CD14-positive monocyte (primary cell): ENCODE data around the gene TOR1A. TPM values are rescaled to one million over a fixed set of nuclear protein-coding genes. Genes with fewer than 3 reads are reported as not detected.
A peak's percentile ranks its signal among the peaks of the same experiment; 100 is the strongest.

ENCODE experiments used
- DNase-seq, 3 donors: peaks; one replicate each; pipeline ENCODE4 v3.0.0-alpha.2; 2011 to 2022
- H2AFZ ChIP-seq: 2 replicates; pipeline ENCODE4 v1.6.0; 2012; ENCODE audit warnings: mild to moderate bottlenecking, low read depth, low read length, inconsistent platforms; ENCODE audit not compliant: insufficient read depth, poor library complexity, severe bottlenecking
- H3K27ac ChIP-seq, 2 donors: 1 replicate in 1 of 2; 2 replicates in 1 of 2; pipeline ENCODE4 v1.5.1; 2012 to 2013; ENCODE audit warnings: low read length in 2 of 2, control low read depth in 1 of 2, inconsistent platforms in 1 of 2, low read depth in 1 of 2, mild to moderate bottlenecking in 1 of 2
- H3K27me3 ChIP-seq, 2 donors: one replicate each; pipeline versions ENCODE4 v1.6.0 to v1.6.1; 2011 to 2013; ENCODE audit warnings: low read length in 2 of 2; ENCODE audit not compliant: control insufficient read depth in 2 of 2, insufficient read depth in 2 of 2
- H3K36me3 ChIP-seq, 2 donors: replicated peaks in 1 of 2; 1 replicate in 1 of 2; 2 replicates in 1 of 2; pipeline versions ENCODE4 v1.5.1 to v1.6.1; 2012 to 2013; ENCODE audit warnings: low read length in 2 of 2, control low read depth in 1 of 2, inconsistent platforms in 1 of 2, mild to moderate bottlenecking in 1 of 2; ENCODE audit not compliant: insufficient read depth in 2 of 2, control insufficient read depth in 1 of 2
- H3K4me1 ChIP-seq, 2 donors: 1 replicate in 1 of 2; 2 replicates in 1 of 2; pipeline versions ENCODE4 v1.5.1 to v1.6.1; 2012 to 2013; ENCODE audit warnings: low read length in 2 of 2, control low read depth in 1 of 2, inconsistent platforms in 1 of 2, mild to moderate bottlenecking in 1 of 2, moderate library complexity in 1 of 2; ENCODE audit not compliant: insufficient read depth in 2 of 2, control insufficient read depth in 1 of 2
- H3K4me2 ChIP-seq: replicated peaks from 2 replicates; pipeline ENCODE3; 2012; ENCODE audit warnings: low read length, moderate library complexity, mild to moderate bottlenecking; ENCODE audit not compliant: poor library complexity, severe bottlenecking; ENCODE audit errors: extremely low read depth
- H3K4me3 ChIP-seq, 3 experiments: fragments of 200-600 bp in 1 of 3; sonication (generic) in 1 of 3; replicated peaks in 1 of 3; 1 replicate in 2 of 3; 2 replicates in 1 of 3; pipeline ENCODE4 v1.5.1; 2011 to 2013; ENCODE audit warnings: low read length in 3 of 3, mild to moderate bottlenecking in 3 of 3, control low read depth in 2 of 3, low read depth in 2 of 3, inconsistent platforms in 1 of 3, moderate library complexity in 1 of 3
- H3K79me2 ChIP-seq: 2 replicates; pipeline ENCODE4 v1.6.0; 2012; ENCODE audit warnings: mild to moderate bottlenecking, control low read depth, inconsistent platforms, low read length, moderate library complexity; ENCODE audit not compliant: insufficient read depth
- H3K9ac ChIP-seq: 2 replicates; pipeline ENCODE4 v1.6.0; 2017; ENCODE audit warnings: low read length, mild to moderate bottlenecking; ENCODE audit not compliant: insufficient read depth, poor library complexity, severe bottlenecking
- H3K9me3 ChIP-seq, 2 donors: replicated peaks in 1 of 2; 1 replicate in 1 of 2; 2 replicates in 1 of 2; pipeline versions ENCODE4 v1.5.1 to v1.6.1; 2012 to 2013; ENCODE audit warnings: low read length in 2 of 2, control low read depth in 1 of 2; ENCODE audit not compliant: control insufficient read depth in 1 of 2, insufficient read depth in 1 of 2
- H4K20me1 ChIP-seq: 2 replicates; pipeline ENCODE4 v1.6.0; 2012; ENCODE audit warnings: mild to moderate bottlenecking, low read length, control low read depth, moderate library complexity; ENCODE audit not compliant: insufficient read depth
- H3K27ac Mint-ChIP-seq, 7 donors: one replicate each; pipeline ENCODE4 v1.8.0; 2020; ENCODE audit warnings: mild to moderate bottlenecking in 7 of 7, mixed read lengths in 7 of 7, moderate library complexity in 6 of 7, inconsistent platforms in 2 of 7
- H3K27me3 Mint-ChIP-seq, 3 donors: one replicate each; pipeline ENCODE4 v1.8.0; 2021 to 2022; ENCODE audit warnings: low read depth in 3 of 3, mild to moderate bottlenecking in 3 of 3, mixed read lengths in 3 of 3, moderate library complexity in 3 of 3, inconsistent platforms in 1 of 3
- H3K36me3 Mint-ChIP-seq, 2 donors: one replicate each; pipeline ENCODE4 v1.8.0; 2020; ENCODE audit warnings: mixed read lengths in 2 of 2, inconsistent platforms in 1 of 2, mild to moderate bottlenecking in 1 of 2
- H3K4me1 Mint-ChIP-seq: one replicate; pipeline ENCODE4 v1.8.0; 2020; ENCODE audit warnings: mild to moderate bottlenecking, mixed read lengths
- H3K4me3 Mint-ChIP-seq, 2 donors: one replicate each; pipeline ENCODE4 v1.8.0; 2020; ENCODE audit warnings: mild to moderate bottlenecking in 2 of 2, mixed read lengths in 2 of 2, moderate library complexity in 1 of 2
- H3K9me3 Mint-ChIP-seq, 7 donors: one replicate each; pipeline ENCODE4 v1.8.0; 2020 to 2022; ENCODE audit warnings: mixed read lengths in 7 of 7, mild to moderate bottlenecking in 6 of 7, moderate library complexity in 6 of 7, inconsistent platforms in 2 of 7
- WGBS: methylation state at CpG from one replicate; pipeline ENCODE4 v1.1.5; 2013; ENCODE audit warnings: missing lambda C conversion rate; ENCODE audit not compliant: insufficient coverage; 5-methylcytosine and 5-hydroxymethylcytosine counted together
- intact Hi-C, 2 donors: fragments of 100-400 bp; cut with micrococcal nuclease; formaldehyde crosslinking; loops; one replicate each; pipeline versions ENCODE4 v1.15.0 to v1.15.1; 2023
- polyA plus RNA-seq, 3 donors: library from polyadenylated mRNA; depleted of rRNA in 1 of 3; unstranded in 2 of 3; stranded (reverse) in 1 of 3; fragments of 300-500 nt in 2 of 3; fragments of >200 nt in 1 of 3; fragmentation: Illumina TruSeq in 2 of 3; gene quantifications; 1 replicate in 2 of 3; 2 replicates in 1 of 3; pipeline ENCODE4 v1.2.3, GENCODE V29; 2012 to 2021
- TF ChIP-seq, protein P1 (sequence below): fragments of 200-600 bp; IDR thresholded peaks from one replicate; pipeline ENCODE4 v1.8.0; 2022; ENCODE audit warnings: antibody characterized with exemption, mild to moderate bottlenecking

Gene TOR1A
- polyA plus RNA-seq, 3 donors: 41.2 to 95.3 (median 89.6) TPM

DNA sequence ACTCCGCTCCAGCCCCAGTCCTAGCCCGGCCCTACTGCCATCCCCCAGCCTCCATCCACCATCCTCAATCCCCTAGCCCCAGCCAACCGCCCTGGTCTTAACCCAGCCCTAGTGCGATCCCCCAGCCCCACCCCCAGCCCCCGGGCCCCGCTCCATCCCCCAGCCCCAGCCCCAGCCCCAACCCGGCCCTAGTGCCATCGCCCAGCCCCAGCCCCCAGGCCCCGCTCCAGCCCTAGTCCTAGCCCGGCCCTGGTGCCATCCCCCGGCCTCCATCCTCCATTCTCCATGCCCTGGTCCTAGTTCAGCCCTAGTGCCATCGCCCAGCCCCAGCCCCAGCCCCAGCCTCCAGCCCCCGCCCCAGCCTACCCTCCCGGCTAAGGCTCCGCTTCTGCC lies 398 bp downstream of the TOR1A start:
- Mint-ChIP-seq H3K9me3 (peaks cover 0 to 2% (median 0%) of the 10 kb centered on the region in 7 donors), H3K4me3 (peak overlapping the region; percentile 81 to 92), H3K4me1 (peaks cover 10% of the 10 kb centered on the region), H3K27ac (peak overlapping the region in 5 of 7 donors; percentile 74 to 93 (median 80)), H3K36me3 (peaks cover 37 to 58% of the 10 kb centered on the region in 2 donors), H3K27me3 (peaks cover 0 to 3% (median 1%) of the 10 kb centered on the region in 3 donors)
- H3K27me3 ChIP-seq: no peaks in the 10 kb centered on the region
- DNase-seq: no peak
- peak overlapping the region; percentile 86 for H2AFZ ChIP-seq
- TF ChIP-seq, protein P1, sequence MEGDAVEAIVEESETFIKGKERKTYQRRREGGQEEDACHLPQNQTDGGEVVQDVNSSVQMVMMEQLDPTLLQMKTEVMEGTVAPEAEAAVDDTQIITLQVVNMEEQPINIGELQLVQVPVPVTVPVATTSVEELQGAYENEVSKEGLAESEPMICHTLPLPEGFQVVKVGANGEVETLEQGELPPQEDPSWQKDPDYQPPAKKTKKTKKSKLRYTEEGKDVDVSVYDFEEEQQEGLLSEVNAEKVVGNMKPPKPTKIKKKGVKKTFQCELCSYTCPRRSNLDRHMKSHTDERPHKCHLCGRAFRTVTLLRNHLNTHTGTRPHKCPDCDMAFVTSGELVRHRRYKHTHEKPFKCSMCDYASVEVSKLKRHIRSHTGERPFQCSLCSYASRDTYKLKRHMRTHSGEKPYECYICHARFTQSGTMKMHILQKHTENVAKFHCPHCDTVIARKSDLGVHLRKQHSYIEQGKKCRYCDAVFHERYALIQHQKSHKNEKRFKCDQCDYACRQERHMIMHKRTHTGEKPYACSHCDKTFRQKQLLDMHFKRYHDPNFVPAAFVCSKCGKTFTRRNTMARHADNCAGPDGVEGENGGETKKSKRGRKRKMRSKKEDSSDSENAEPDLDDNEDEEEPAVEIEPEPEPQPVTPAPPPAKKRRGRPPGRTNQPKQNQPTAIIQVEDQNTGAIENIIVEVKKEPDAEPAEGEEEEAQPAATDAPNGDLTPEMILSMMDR: no peak
- peak overlapping the region; percentile 79 for H3K9ac ChIP-seq
- peak overlapping the region; percentile 91 for H3K4me2 ChIP-seq
- H3K9me3 ChIP-seq: no peaks in the 10 kb centered on the region
- H3K36me3 ChIP-seq: peaks cover 41 to 58% of the 10 kb centered on the region in 2 donors
- H3K4me1 ChIP-seq: peaks cover 10 to 13% of the 10 kb centered on the region in 2 donors
- intact Hi-C loops: no loop called here
- WGBS: 0% methylated on average over 5 of the region's 15 CpGs
- H3K27ac ChIP-seq: peak overlapping the region in 1 of 2 donors; percentile 79
- peak overlapping the region; percentile 65 to 88 (median 82) for H3K4me3 ChIP-seq
- H3K79me2 ChIP-seq: peaks cover 46% of the 10 kb centered on the region
- H4K20me1 ChIP-seq: peaks cover 5% of the 10 kb centered on the region

DNA sequence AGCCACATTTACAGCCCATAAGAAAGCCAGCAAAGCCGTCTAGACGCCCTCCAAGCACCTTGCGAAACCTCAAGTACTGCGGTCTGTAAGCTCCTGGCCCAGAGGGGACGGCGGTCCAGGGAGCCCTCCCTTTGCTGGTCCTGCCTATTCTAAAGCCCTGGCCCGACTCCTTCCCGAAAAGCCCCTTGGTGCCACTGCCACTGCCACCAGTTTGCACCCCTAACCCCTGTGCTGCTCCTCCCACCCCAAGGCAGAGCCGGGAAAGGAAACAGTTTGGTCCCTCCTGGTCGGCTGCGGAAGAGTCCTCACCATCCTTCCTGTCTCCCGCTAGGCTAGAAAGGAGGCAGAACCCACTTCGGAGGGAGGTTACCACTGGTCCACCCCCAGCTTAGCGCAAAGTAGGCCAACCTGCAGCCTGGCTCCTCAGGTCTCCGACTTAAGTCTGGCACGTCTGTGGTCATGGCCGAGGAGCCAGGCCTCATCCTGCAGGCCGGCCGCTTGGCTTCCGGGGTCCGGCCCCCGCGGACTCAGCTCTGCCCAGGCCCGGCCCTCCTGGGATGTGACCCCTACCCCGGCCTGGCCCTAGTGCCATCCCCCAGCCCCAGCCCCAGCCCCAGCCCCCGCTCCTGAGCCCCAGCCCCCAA lies 916 bp downstream of the TOR1A start:
- 6% methylated on average over 21 of the region's 26 CpGs for WGBS
- peak overlapping the region; percentile 77 for H2AFZ ChIP-seq
- peak in 1 of 3 donors; percentile 19 for DNase-seq
- H3K4me2 ChIP-seq: peak overlapping the region; percentile 91
- H3K79me2 ChIP-seq: peaks cover 50% of the 10 kb centered on the region
- H3K27ac ChIP-seq: peak overlapping the region; percentile 3 to 70
- H3K27me3 ChIP-seq: no peaks in the 10 kb centered on the region
- Mint-ChIP-seq H3K4me1 (peaks cover 14% of the 10 kb centered on the region), H3K9me3 (peaks cover 0 to 2% (median 0%) of the 10 kb centered on the region in 7 donors), H3K27me3 (peaks cover 0 to 3% (median 1%) of the 10 kb centered on the region in 3 donors), H3K36me3 (peaks cover 37 to 58% of the 10 kb centered on the region in 2 donors), H3K27ac (peak overlapping the region; percentile 20 to 93 (median 86)), H3K4me3 (peak overlapping the region; percentile 81 to 92)
- TF ChIP-seq, protein P1: no peak
- H3K4me1 ChIP-seq: peaks cover 15% of the 10 kb centered on the region in 2 donors
- H3K36me3 ChIP-seq: peaks cover 41 to 58% of the 10 kb centered on the region in 2 donors
- peak overlapping the region; percentile 79 for H3K9ac ChIP-seq
- H3K4me3 ChIP-seq: peak overlapping the region; percentile 65 to 88 (median 82)
- H4K20me1 ChIP-seq: peaks cover 5% of the 10 kb centered on the region
- intact Hi-C loops: no loop called here
- H3K9me3 ChIP-seq: no peaks in the 10 kb centered on the region
